Measurements from ENCODE around the gene MEN1.
"Not testable (repeated sequence)": the region's sequence is repeated elsewhere in the genome, so short reads cannot be mapped to it uniquely, and the experiment has no call there.

MEN1 gene

GRCh38 chr11:64849598-64850356 is 39.4 kb upstream of the MEN1 start:
- Mint-ChIP-seq H3K27me3 (no peaks in the 10 kb centered on the region), H3K27ac (peak overlapping the region; percentile 91), H3K9me3 (no peaks in the 10 kb centered on the region), H3K36me3 (peaks cover 23% of the 10 kb centered on the region), H3K4me1 (peaks cover 82% of the 10 kb centered on the region), H3K4me3 (no peak overlapping the region)
- no peak for ATAC-seq

- ATAC-seq: peak; percentile 52
- H3K4me3 Mint-ChIP-seq: peak overlapping the region; percentile 32
- H3K9me3 Mint-ChIP-seq: no peaks in the 10 kb centered on the region
- H3K27me3 Mint-ChIP-seq: no peaks in the 10 kb centered on the region
- H3K36me3 Mint-ChIP-seq: peaks cover 16% of the 10 kb centered on the region
- H3K4me1 Mint-ChIP-seq: peaks cover 77% of the 10 kb centered on the region
- H3K27ac Mint-ChIP-seq: peak overlapping the region; percentile 91
Measured at GRCh38 chr11:64848826-64849597, 38.7 kb upstream of the MEN1 start.

GRCh38 chr11:64848214-64848825 is 38.0 kb upstream of the MEN1 start:
- Mint-ChIP-seq H3K4me3 (peak overlapping the region; percentile 32), H3K36me3 (peaks cover 9% of the 10 kb centered on the region), H3K27me3 (no peaks in the 10 kb centered on the region), H3K27ac (peak overlapping the region; percentile 91), H3K9me3 (no peaks in the 10 kb centered on the region), H3K4me1 (peaks cover 77% of the 10 kb centered on the region)
- no peak for ATAC-seq

GRCh38 chr11:64846998-64847666 is 36.8 kb upstream of the MEN1 start:
- ATAC-seq: peak; percentile 55
- Mint-ChIP-seq H3K27ac (no peak overlapping the region), H3K36me3 (no peaks in the 10 kb centered on the region), H3K4me1 (peaks cover 70% of the 10 kb centered on the region), H3K4me3 (no peak overlapping the region), H3K9me3 (no peaks in the 10 kb centered on the region), H3K27me3 (no peaks in the 10 kb centered on the region)

- not testable (repeated sequence) for H3K9me3 Mint-ChIP-seq, ATAC-seq, H3K36me3 Mint-ChIP-seq, H3K4me3 Mint-ChIP-seq, H3K27me3 Mint-ChIP-seq
- Mint-ChIP-seq H3K4me1 (peaks cover 57% of the 10 kb centered on the region), H3K27ac (peak overlapping the region; percentile 62)
Measured at GRCh38 chr11:64845776-64846129, 35.4 kb upstream of the MEN1 start.

GRCh38 chr11:64845129-64845775 is 34.9 kb upstream of the MEN1 start:
- H3K4me3 Mint-ChIP-seq: peak overlapping the region; percentile 62
- no peaks in the 10 kb centered on the region for H3K9me3 Mint-ChIP-seq
- H3K27ac Mint-ChIP-seq: peak overlapping the region; percentile 62
- no peaks in the 10 kb centered on the region for H3K36me3 Mint-ChIP-seq
- peaks cover 53% of the 10 kb centered on the region for H3K4me1 Mint-ChIP-seq
- ATAC-seq: no peak
- H3K27me3 Mint-ChIP-seq: no peaks in the 10 kb centered on the region

GRCh38 chr11:64844330-64845128 is 34.2 kb upstream of the MEN1 start, which contains the start of gene CDC42BPG:
Gene CDC42BPG (minus strand): TSS chr11:64844653. CDS start chr11:64844569, 84 bp downstream.
- no peaks in the 10 kb centered on the region for H3K27me3 Mint-ChIP-seq
- H3K27ac Mint-ChIP-seq: peak within 1 kb of the TSS; percentile 80
- H3K9me3 Mint-ChIP-seq: no peaks in the 10 kb centered on the region
- peak within 1 kb of the TSS; percentile 75 for H3K4me3 Mint-ChIP-seq
- H3K4me1 Mint-ChIP-seq: peaks cover 46% of the 10 kb centered on the region
- peak; percentile 64 for ATAC-seq
- no peaks in the 10 kb centered on the region for H3K36me3 Mint-ChIP-seq

- peak overlapping the region; percentile 80 for H3K27ac Mint-ChIP-seq
- peaks cover 39% of the 10 kb centered on the region for H3K4me1 Mint-ChIP-seq
Measured at GRCh38 chr11:64843686-64844329, 33.5 kb upstream of the MEN1 start.

GRCh38 chr11:64842851-64843685 is 32.7 kb upstream of the MEN1 start:
- ATAC-seq: no peak
- peak overlapping the region; percentile 75 for H3K4me3 Mint-ChIP-seq
- H3K4me1 Mint-ChIP-seq: peaks cover 32% of the 10 kb centered on the region
- no peaks in the 10 kb centered on the region for H3K36me3 Mint-ChIP-seq
- no peaks in the 10 kb centered on the region for H3K27me3 Mint-ChIP-seq
- peak overlapping the region; percentile 80 for H3K27ac Mint-ChIP-seq
- H3K9me3 Mint-ChIP-seq: no peaks in the 10 kb centered on the region

More at GRCh38 chr11:64843686-64844329, 33.5 kb upstream of the MEN1 start:
- no peak for ATAC-seq
- Mint-ChIP-seq H3K9me3 (no peaks in the 10 kb centered on the region), H3K36me3 (no peaks in the 10 kb centered on the region), H3K4me3 (peak overlapping the region; percentile 75), H3K27me3 (no peaks in the 10 kb centered on the region)

- no peak overlapping the region for H3K4me3 Mint-ChIP-seq
- no peak overlapping the region for H3K27ac Mint-ChIP-seq
- no peaks in the 10 kb centered on the region for H3K36me3 Mint-ChIP-seq
- H3K9me3 Mint-ChIP-seq: no peaks in the 10 kb centered on the region
- H3K27me3 Mint-ChIP-seq: no peaks in the 10 kb centered on the region
- ATAC-seq: no peak
- peaks cover 27% of the 10 kb centered on the region for H3K4me1 Mint-ChIP-seq
Measured at GRCh38 chr11:64842366-64842759, 32.0 kb upstream of the MEN1 start.

GRCh38 chr11:64841592-64842365 is 31.4 kb upstream of the MEN1 start:
- H3K4me1 Mint-ChIP-seq: peaks cover 27% of the 10 kb centered on the region
- H3K27me3 Mint-ChIP-seq: no peaks in the 10 kb centered on the region
- no peak for ATAC-seq
- no peak overlapping the region for H3K27ac Mint-ChIP-seq
- H3K9me3 Mint-ChIP-seq: no peaks in the 10 kb centered on the region
- H3K4me3 Mint-ChIP-seq: no peak overlapping the region
- H3K36me3 Mint-ChIP-seq: no peaks in the 10 kb centered on the region

GRCh38 chr11:64839887-64840782 is 29.8 kb upstream of the MEN1 start:
- no peak for ATAC-seq
- Mint-ChIP-seq H3K9me3 (no peaks in the 10 kb centered on the region), H3K27ac (no peak overlapping the region), H3K4me1 (peaks cover 24% of the 10 kb centered on the region), H3K36me3 (no peaks in the 10 kb centered on the region), H3K4me3 (no peak overlapping the region), H3K27me3 (no peaks in the 10 kb centered on the region)

Measured in stimulated activated memory B cell treated with anti-CD40 and anti-IgM and Interleukin-4, amounts not matched to agents 10 μg/mL and 1 μg/mL and 100 μg/mL, for 72 hours (primary cell).